Coronary artery (tissue), 2 donors: ENCODE data around the gene BACH2.

Experiments
- DNase-seq: peaks from one replicate; pipeline ENCODE4 v3.0.0-alpha.2; 2017; ENCODE audit warnings: low spot score
- H3K27ac ChIP-seq, 2 donors: fragments of 200-600 bp; sonication (generic); one replicate each; pipeline ENCODE4 v1.5.1; 2016 to 2019
- H3K4me3 ChIP-seq: fragments of 200-600 bp; sonication (generic); 2 replicates; pipeline ENCODE4 v1.5.1; 2016; ENCODE audit warnings: mild to moderate bottlenecking, moderate library complexity
- TF ChIP-seq, protein P1 (sequence below): fragments of 200-600 bp; sonication (generic); IDR thresholded peaks from one replicate; pipeline ENCODE4 v1.5.1; 2019; ENCODE audit warnings: antibody characterized with exemption

BACH2 gene

DNA sequence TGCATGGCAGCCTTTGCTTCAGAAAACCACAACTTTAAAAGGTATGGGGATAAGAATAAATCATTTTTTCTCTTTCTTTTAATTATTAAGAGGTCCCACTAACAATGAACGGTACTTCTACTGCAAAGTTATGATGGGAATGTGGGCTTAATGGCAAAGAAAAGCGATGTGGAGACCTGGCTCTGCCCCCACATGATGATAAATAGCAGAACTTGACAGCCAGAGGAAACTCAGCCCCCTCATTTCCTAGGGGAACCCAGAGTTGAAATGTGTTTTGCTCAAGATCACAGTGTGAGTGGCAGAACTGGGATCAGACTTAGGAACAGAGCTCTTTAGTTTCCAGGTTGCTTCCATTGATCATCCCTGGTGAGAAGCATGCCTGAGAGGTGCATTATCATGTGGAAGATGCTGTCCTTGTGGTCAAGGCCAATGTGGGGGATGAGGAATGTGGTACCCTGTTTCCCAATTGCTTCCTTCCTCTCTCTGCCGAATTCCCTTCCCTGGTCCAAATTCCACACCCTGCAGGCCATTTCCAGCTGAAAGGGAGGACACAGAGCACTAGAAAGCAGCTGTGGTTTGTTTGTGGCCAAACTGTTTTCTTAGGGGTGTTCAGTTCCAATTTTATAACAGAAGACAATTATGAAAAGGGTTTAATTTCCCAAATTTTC lies 66.0 kb downstream of the BACH2 start:
- DNase-seq: no peak
- H3K27ac ChIP-seq: no peak overlapping the region

DNA sequence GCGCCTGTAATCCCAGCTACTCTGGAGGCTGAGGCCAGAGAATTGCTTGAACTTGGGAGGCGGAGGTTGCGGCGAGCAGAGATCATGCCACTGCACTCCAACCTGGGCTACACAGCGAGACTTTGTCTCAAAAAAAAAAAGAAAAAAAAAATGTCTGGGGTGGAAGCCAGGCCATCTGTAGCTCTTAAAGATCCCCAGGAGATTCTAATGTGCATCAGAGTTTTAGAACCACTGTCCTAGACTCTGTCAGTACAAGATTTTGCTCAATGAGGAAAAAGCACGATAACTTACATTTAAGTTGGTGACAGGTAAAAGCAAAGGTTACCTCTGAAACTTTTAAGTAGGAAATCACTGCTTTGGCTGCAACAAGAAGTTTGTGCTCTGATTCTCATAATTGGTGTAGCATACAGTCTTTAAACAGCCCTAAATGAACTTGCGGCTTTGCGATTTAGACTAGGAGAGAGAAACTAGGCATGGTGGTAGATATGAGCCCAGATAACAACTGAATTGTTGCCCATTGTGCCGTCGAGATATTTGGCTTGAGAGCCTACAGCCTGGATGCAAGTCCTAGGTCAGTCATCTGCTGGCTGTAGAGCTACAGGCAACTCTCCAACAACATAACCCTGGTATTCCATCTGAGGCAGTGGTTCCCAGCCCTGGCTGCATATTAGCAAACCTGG lies 67.2 kb downstream of the BACH2 start:
- TF ChIP-seq, protein P1, sequence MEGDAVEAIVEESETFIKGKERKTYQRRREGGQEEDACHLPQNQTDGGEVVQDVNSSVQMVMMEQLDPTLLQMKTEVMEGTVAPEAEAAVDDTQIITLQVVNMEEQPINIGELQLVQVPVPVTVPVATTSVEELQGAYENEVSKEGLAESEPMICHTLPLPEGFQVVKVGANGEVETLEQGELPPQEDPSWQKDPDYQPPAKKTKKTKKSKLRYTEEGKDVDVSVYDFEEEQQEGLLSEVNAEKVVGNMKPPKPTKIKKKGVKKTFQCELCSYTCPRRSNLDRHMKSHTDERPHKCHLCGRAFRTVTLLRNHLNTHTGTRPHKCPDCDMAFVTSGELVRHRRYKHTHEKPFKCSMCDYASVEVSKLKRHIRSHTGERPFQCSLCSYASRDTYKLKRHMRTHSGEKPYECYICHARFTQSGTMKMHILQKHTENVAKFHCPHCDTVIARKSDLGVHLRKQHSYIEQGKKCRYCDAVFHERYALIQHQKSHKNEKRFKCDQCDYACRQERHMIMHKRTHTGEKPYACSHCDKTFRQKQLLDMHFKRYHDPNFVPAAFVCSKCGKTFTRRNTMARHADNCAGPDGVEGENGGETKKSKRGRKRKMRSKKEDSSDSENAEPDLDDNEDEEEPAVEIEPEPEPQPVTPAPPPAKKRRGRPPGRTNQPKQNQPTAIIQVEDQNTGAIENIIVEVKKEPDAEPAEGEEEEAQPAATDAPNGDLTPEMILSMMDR: no peak
- Histone ChIP-seq H3K4me3 (no peak overlapping the region), H3K27ac (no peak overlapping the region)
- no peak for DNase-seq

More for the DNA sequence above, 66.0 kb downstream of the BACH2 start:
- TF ChIP-seq, protein P1: no peak
- no peak overlapping the region for H3K4me3 ChIP-seq

DNA sequence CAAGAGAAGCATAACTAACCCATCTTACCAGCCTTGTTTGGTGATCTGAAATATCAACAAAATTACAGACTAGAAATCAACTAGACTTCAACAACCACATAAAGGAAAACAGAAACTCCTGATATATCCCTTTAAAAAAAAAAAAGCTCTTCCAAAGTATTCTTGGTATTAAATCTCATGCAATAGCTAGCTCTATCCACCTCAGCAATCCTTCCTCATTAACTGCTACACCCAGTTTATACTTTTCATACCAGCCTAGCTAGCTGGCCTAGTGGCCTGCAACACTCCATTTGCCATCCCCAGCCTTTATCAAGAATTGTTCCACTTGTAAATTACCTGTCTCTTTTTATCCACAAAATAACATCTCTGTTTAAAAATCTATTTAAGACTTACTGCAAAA lies 69.0 kb downstream of the BACH2 start:
- TF ChIP-seq, protein P1: no peak
- H3K27ac ChIP-seq: no peak overlapping the region
- H3K4me3 ChIP-seq: no peak overlapping the region
- no peak for DNase-seq

DNA sequence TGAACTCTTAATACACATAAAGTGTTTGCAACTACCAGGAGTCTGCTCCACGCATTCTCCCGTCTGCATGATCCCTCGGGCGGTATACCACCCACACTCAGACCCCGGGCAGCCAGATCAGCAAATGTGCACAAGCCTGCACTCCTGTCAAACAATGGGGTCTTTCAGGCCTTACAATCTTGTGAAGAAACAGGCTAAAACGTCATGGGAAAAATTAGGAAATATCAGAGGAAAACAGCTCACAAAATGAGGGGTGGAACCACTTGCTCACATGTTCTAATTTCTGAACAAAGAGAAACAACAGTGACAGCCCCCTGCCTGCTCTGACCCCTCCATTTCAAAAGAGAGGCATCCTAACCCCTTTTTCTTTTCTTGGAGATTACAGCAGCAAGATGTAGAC lies 69.4 kb downstream of the BACH2 start:
- Histone ChIP-seq H3K27ac (no peak overlapping the region), H3K4me3 (no peak overlapping the region)
- TF ChIP-seq, protein P1: no peak
- no peak for DNase-seq

DNA sequence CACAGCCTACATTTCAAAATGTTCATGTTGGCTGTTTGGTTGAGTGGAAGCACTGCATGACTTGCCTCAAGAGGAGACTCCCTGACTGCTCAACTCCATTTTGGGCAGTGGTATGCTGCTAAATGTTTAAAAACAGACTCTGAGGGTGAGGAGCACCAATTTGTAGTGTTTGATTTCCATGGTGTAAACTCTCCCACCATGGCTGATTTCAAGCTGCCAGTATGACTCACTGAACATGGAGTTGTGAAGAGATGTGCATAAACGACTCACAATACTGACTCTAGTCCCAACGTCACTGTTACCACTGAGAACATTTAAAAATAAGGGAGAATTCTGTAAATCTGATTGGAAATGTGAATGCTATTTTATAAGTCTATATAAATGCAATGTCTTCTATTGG lies 70.4 kb downstream of the BACH2 start:
- no peak for DNase-seq
- Histone ChIP-seq H3K4me3 (no peak overlapping the region), H3K27ac (no peak overlapping the region)
- TF ChIP-seq, protein P1: no peak

DNA sequence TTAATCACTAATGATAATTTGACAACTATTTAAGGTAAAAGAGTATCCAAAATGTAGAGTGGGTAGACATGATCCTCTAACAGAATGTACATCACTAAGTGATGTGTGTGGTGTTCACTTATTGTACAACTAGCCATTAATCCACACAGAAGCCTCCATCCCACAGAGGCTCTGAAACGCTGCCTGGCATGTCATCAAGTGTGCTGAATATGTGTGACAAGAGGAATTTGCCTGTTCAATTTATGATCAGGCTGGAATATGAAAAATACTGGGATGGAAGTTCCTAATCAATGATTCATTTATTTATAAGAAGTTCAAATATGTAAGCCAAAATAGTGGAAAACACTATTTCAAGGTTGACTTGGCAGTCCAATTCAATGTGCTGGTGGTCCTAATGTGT lies 72.4 kb downstream of the BACH2 start:
- no peak for DNase-seq
- no peak overlapping the region for H3K4me3 ChIP-seq
- H3K27ac ChIP-seq: no peak overlapping the region
- TF ChIP-seq, protein P1: no peak

DNA sequence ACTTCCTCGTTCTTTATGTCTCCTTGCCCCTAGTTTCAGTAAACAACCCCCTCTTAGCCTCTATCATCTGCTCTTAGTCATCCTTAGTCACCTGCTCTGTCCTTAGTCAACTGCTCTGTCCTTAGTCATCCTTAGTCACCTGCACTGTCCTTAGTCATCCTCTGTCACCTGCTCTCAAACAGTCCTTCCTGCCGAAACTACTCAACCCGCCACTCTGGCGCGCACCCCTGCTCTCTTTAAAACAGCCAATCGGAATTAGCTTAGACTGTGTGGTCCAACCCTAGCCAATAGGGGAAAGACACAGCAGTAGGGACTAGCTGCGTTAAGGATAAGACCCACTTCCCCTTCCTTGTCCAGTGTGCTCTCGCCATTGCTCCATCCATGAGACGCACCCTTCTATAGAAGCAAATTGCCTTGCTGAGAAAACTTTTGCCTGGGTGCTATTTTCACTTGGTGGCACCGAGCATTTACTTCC lies 73.9 kb downstream of the BACH2 start:
- TF ChIP-seq, protein P1: no peak
- no peak overlapping the region for H3K4me3 ChIP-seq
- no peak overlapping the region for H3K27ac ChIP-seq
- DNase-seq: no peak
